Ovary (tissue), 3 donors: Measurements from ENCODE around the gene LIN52.

Experiments used
- CTCF ChIP-seq, 3 donors: fragments of 450-650 bp in 2 of 3; fragments of 200-600 bp in 1 of 3; IDR thresholded peaks; one replicate each; pipeline versions ENCODE4 v1.5.1 to v1.8.0; 2016 to 2022; ENCODE audit warnings: antibody characterized with exemption in 3 of 3, mild to moderate bottlenecking in 1 of 3
- EP300 ChIP-seq: sonication (generic); formaldehyde crosslinking; IDR thresholded peaks from one replicate; pipeline ENCODE4 v1.6.1; 2017; ENCODE audit warnings: antibody characterized with exemption
- POLR2A ChIP-seq: fragments of 450-650 bp; IDR thresholded peaks from one replicate; pipeline ENCODE4 v1.6.1; 2017; ENCODE audit warnings: antibody characterized with exemption, mild to moderate bottlenecking, moderate library complexity
- donor health status: DM: no; HTN: no; CAD: no.

DNA sequence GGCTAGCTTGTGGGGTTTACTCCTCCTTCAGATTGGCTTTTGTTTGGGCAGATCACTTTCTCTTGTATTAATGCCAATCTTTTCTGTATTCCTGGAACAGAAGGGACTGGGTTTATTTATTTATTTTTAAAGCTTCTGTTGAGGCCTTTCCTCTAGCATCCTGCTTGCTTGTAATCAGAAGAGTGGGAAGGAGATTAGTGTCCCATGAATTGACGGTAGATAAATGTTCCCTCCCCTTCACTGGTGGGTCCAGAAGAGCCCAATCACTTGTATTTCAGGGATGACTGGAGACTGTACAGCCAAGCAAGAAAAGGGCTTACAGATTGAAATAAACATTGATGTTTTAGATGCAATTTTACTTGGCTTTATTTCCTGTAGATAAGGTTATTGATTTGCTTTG, 71.0 kb downstream of the LIN52 start:
- TF ChIP-seq CTCF (IDR thresholded peaks at IDR 0.05) (no peak), POLR2A (no peak), EP300 (no peak)
